Measurements from ENCODE around the gene MNDA. TPM values are rescaled to one million over a fixed set of nuclear protein-coding genes. Genes with fewer than 3 reads are reported as not detected.

Gene MNDA
- total and polyA plus RNA-seq, 2 of the 8 experiments (the other 6 are each of a cell fraction or from before 2014, with no cell fraction given) = not detected

GRCh38 chr1:158864595-158864994 is 33.4 kb downstream of the MNDA start:
- Histone ChIP-seq H4K8ac (ENCODE audit: extremely low read depth, insufficient read depth, low read length) (no peak overlapping the region), H3K79me2 (ENCODE audit: control insufficient read depth in 1 of 2, insufficient read depth in 2 of 2, low read length in 2 of 2) (no peaks in the 10 kb centered on the region), H4K20me1 (replicated peaks in 1 of 2; ENCODE audit: control insufficient read depth in 1 of 2, insufficient read depth in 2 of 2, low read length in 2 of 2) (no peaks in the 10 kb centered on the region), H3K14ac (ENCODE audit: insufficient read length) (no peak overlapping the region), H3K27me3 (replicated peaks in 1 of 4; ENCODE audit: control insufficient read depth in 3 of 4, extremely low read depth in 1 of 4, insufficient read depth in 3 of 4, low read length in 3 of 4) (no peaks in the 10 kb centered on the region), H3K23ac (ENCODE audit: insufficient read length) (no peak overlapping the region), H3K56ac (replicated peaks; ENCODE audit: insufficient read length, low read depth, low read length) (no peak overlapping the region), H4K5ac (ENCODE audit: insufficient read length, low read depth, low read length) (no peak overlapping the region), H3K4me1 (replicated peaks in 1 of 4; ENCODE audit: control insufficient read depth in 3 of 4, insufficient read depth in 4 of 4, low read length in 3 of 4) (peaks cover 0 to 3% (median under 1%) of the 10 kb centered on the region in 4 experiments; a peak in 2 of 7 replicates), H2BK5ac (ENCODE audit: low read depth, low read length) (no peak overlapping the region), H3K9me3 (ENCODE audit: insufficient read depth in 2 of 2, low read depth in 1 of 2, low read length in 1 of 2) (no peaks in the 10 kb centered on the region), H3K9ac (replicated peaks in 1 of 4; ENCODE audit: extremely low read depth in 1 of 4, low read depth in 3 of 4, low read length in 3 of 4) (no peak overlapping the region), H3K4me3 (ENCODE audit: extremely low read depth in 1 of 4, insufficient read depth in 2 of 4, low read depth in 3 of 4, low read length in 4 of 4) (no peak overlapping the region), H2BK120ac (replicated peaks; ENCODE audit: low read depth, low read length) (no peak overlapping the region), H2AK5ac (ENCODE audit: low read depth, low read length) (no peak overlapping the region), H3K4me2 (ENCODE audit: insufficient read depth in 1 of 2, low read depth in 2 of 2, low read length in 2 of 2) (0 out of 4 replicates have a peak overlapping the region, but pooled peaks of 1 of the 2 experiments have one; percentile 13), H4K91ac (replicated peaks; ENCODE audit: insufficient read length, low read length) (no peak overlapping the region), H2BK12ac (ENCODE audit: low read depth, low read length) (no peak overlapping the region), H3K4ac (replicated peaks; ENCODE audit: insufficient read length, low read depth, low read length) (no peak overlapping the region), H2AFZ (ENCODE audit: low read length) (peak overlapping the region; percentile 73; the same call in 1 of the 2 replicates), H2BK15ac (ENCODE audit: low read length) (no peak overlapping the region), H3K79me1 (ENCODE audit: low read depth, low read length) (no peaks in the 10 kb centered on the region), H3K18ac (ENCODE audit: extremely low read depth, low read length) (no peak overlapping the region), H2BK20ac (ENCODE audit: low read length) (no peak overlapping the region), H3K27ac (ENCODE audit: low read depth, low read length) (no peak overlapping the region), H3K23me2 (ENCODE audit: low read depth, low read length) (no peaks in the 10 kb centered on the region), H3K36me3 (ENCODE audit: control insufficient read depth in 2 of 4, insufficient read depth in 4 of 4, low read length in 3 of 4) (no peaks in the 10 kb centered on the region)
- peak; percentile 45 for FAIRE-seq
- CTCF ChIA-PET (ENCODE audit: partially characterized antibody) = interaction anchor here (1.3 kb wide), 1 partner anchor 21 kb away, joined by 3 read pairs; no protein-coding TSS in a partner anchor
- POLR2A ChIA-PET (ENCODE audit: partially characterized antibody) = no interaction called here
- WGBS, 2 experiments (ENCODE audit: extremely low coverage in 1 of 2, insufficient coverage in 1 of 2, insufficient read length in 1 of 2, insufficient replicate concordance in 2 of 2, low coverage in 1 of 2, low lambda C conversion rate in 2 of 2, missing lambda C conversion rate in 1 of 2) = 50% methylated on average over 5 of the region's 6 CpGs; no CpG with 5 or more reads in 1 of the 2 experiments
- peak; percentile 15 to 49 for DNase-seq (ENCODE audit: low read depth in 1 of 2, low spot score in 2 of 2)
- TF ChIP-seq RXRA (IDR thresholded peaks at IDR 0.05; ENCODE audit: insufficient read depth, low read depth, low read length) (no peak), YY1 (IDR thresholded peaks at IDR 0.05; ENCODE audit: low read depth, low read length) (0 out of 2 replicates have a peak, but pooled peaks have one; percentile 31), CBX5 (IDR thresholded peaks at IDR 0.05; ENCODE audit: low read depth, low read length) (no peak), CTCF (IDR thresholded peaks at IDR 0.05; ENCODE audit: control extremely low read depth in 1 of 3, insufficient read depth in 1 of 3, low read depth in 1 of 3, low read length in 3 of 3) (no peak), JUND (IDR thresholded peaks at IDR 0.05; ENCODE audit: low read length) (no peak), ZNF274 (IDR thresholded peaks at IDR 0.05; ENCODE audit: borderline replicate concordance, extremely low read depth, low read length) (no peak), BRCA1 (IDR thresholded peaks at IDR 0.05; ENCODE audit: low read depth, low read length) (no peak), SRF (IDR thresholded peaks at IDR 0.05; ENCODE audit: low read depth, low read length) (no peak), KDM5A (IDR thresholded peaks at IDR 0.05; ENCODE audit: low read length) (no peak), HDAC2 (IDR thresholded peaks at IDR 0.05; ENCODE audit: borderline replicate concordance in 1 of 2, low read depth in 2 of 2, low read length in 2 of 2) (no peak), RFX5 (IDR thresholded peaks at IDR 0.05; ENCODE audit: borderline replicate concordance, low read depth, low read length) (no peak)
